Measurements from ENCODE around the gene IGF2R.

IGF2R gene

GRCh38 chr6:160069050-160069454 lies 100.2 kb downstream of the IGF2R start:
- peak; percentile 37 for DNase-seq (ENCODE audit: low spot score)
- no peak for TF ChIP-seq CTCF (IDR thresholded peaks at IDR 0.05; ENCODE audit: extremely low read depth, missing control alignments)

GRCh38 chr6:160069459-160069858 lies 100.6 kb downstream of the IGF2R start:
- TF ChIP-seq CTCF (IDR thresholded peaks at IDR 0.05; ENCODE audit: extremely low read depth, missing control alignments) = no peak
- DNase-seq (ENCODE audit: low spot score) = no peak

GRCh38 chr6:160070427-160070826 lies 101.5 kb downstream of the IGF2R start:
- DNase-seq (ENCODE audit: low spot score) = no peak
- TF ChIP-seq CTCF (IDR thresholded peaks at IDR 0.05; ENCODE audit: extremely low read depth, missing control alignments) = no peak

- TF ChIP-seq CTCF (IDR thresholded peaks at IDR 0.05; ENCODE audit: extremely low read depth, missing control alignments) = no peak
- no peak for DNase-seq (ENCODE audit: low spot score)
Observed at GRCh38 chr6:160070831-160071230, 101.9 kb downstream of the IGF2R start.

GRCh38 chr6:160071805-160072690 lies 103.2 kb downstream of the IGF2R start:
- no peak for DNase-seq (ENCODE audit: low spot score)
- TF ChIP-seq CTCF (IDR thresholded peaks at IDR 0.05; ENCODE audit: extremely low read depth, missing control alignments) = peak; percentile 14

GRCh38 chr6:160073272-160073671 lies 104.4 kb downstream of the IGF2R start:
- no peak for TF ChIP-seq CTCF (IDR thresholded peaks at IDR 0.05; ENCODE audit: extremely low read depth, missing control alignments)
- DNase-seq (ENCODE audit: low spot score) = no peak

- no peak for TF ChIP-seq CTCF (IDR thresholded peaks at IDR 0.05; ENCODE audit: extremely low read depth, missing control alignments)
- DNase-seq (ENCODE audit: low spot score) = peak; percentile 33
Observed at GRCh38 chr6:160076009-160076408, 107.1 kb downstream of the IGF2R start.
